ENCODE data around the gene LGR6.
"Not testable (repeated sequence)": the region's sequence is repeated elsewhere in the genome, so short reads cannot be mapped to it uniquely, and the experiment has no call there.

Gene LGR6

DNA sequence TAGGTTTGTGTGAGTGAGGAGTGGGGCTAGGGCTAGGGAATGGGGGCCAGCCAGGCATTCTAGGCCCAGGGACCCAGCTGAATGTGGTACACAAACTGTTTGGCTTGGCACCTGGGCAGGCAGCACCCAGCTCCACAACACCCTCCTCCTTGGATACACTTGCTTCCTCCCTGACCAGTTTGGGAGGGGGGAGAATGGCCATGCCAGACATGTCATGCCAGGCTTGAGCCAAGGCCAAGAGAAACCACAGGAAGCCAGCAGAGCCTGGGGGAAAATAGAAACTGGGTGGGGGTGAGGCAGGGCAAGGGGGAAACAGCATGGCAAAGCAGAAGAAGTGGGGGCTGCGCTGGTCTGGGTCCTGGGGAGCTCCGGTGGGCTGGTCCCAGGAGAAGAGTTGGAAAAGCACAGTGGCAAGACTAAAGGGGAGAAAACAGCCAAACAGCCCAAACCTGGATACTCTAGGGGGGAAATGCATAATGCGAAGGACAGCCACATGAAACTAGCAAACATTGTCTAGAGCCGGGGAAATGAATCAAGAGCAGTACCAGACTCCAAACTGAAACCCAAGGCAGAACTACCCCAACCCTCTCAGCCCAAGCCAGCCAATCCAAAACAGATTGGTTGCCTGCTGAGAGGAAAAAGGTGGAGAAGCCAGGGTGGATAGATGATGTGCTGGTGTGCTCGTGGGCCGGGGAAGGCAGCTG, 47.9 kb downstream of the LGR6 start:
- DNase-seq, result no peak

DNA sequence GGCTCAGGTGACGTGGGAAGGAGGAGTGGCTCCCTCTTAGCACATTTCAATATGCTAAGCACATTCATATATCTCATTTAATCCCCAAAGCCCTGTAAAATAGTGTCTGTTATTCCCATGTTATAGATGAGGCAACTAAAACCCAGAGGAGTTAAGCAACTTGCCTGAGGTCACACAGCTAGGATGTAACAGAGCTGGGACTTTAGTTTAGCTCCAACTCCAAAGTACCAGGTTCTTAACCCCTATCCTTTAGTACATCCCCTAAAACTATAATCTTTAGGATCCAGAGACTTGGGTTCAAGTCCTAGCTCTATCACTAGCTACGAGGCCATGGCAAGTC, 48.5 kb downstream of the LGR6 start:
- DNase-seq, result no peak

DNA sequence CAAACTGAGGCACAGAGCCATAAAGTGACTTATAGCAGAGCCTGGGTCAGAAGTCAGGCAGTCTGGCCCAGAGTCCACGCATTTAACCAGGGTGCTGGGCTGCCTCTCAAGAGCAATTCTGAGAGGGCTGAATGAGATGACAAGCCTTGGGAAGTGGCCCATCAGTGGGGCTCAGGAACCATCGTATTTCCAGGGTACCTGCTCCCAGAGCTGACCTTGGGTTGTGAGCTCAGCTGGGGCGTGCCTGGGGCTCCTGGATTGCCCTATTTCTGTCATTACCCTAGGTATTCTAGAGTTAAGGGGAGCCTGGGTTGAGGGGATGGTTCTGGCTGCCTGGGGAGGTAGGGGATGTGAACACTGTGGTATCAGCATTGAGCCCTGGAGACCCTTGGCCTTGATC, 49.4 kb downstream of the LGR6 start:
- DNase-seq, result no peak

DNA sequence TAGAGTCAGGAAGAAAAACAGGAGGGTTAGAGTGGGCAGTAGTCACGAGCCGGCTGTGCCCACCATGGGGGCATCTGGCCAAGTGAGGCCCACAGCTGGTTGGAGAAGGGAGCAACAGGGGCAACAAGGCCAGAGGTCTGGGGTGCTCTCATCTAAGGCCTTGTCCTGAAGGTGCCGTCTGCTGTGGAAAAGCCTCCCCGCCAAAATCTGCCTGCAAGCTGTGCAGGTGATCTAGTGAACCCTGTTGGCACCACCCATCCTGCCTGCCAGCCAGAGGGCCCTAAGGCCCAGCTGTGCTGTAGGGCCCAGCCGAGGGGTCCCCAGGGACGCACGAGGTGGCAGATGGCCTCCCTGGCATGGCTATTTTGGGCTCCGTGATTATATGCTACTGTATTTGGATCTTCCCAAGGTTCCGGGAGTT, 51.3 kb downstream of the LGR6 start:
- DNase-seq, result no peak

DNA sequence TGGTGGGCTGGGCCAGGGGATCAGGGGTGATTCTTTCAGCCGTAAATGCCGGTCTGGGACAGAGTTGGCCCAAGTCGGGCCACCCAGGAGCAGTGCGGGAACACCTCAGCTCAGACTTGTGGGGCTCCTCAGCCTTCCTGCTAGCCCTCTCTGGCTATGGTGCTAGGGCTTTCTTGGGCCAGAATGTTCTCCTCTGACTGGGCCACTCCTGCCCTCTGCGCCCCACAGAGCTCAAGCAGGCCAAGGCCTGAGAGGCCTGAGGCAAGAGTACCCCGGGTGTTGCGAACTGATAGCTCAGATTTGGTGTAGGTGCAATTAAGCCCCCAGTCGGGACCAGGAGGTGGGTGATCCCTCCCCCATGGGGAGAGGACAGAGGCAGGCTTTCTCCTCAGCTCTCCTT, 51.8 kb downstream of the LGR6 start:
- DNase-seq, result no peak

DNA sequence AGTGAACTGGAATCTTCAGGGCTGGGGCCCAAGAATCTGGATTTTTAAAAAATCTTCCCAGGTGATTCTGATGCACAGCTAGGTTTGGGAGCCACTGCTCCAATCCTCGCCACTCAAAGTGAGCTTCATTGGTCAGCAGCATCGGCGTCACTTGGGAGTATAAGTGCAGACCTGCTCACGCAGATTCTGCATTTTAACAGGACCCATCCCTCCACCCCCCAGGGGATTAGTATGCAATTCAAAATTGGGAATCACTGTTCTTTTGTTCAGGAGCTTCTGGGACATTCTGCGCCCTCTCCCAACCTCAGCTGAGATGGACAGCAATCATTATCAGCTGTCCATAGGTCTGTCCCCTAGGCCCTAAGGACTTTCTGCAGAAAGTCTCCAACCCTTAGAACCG, 53.5 kb downstream of the LGR6 start:
- no peak for DNase-seq

DNA sequence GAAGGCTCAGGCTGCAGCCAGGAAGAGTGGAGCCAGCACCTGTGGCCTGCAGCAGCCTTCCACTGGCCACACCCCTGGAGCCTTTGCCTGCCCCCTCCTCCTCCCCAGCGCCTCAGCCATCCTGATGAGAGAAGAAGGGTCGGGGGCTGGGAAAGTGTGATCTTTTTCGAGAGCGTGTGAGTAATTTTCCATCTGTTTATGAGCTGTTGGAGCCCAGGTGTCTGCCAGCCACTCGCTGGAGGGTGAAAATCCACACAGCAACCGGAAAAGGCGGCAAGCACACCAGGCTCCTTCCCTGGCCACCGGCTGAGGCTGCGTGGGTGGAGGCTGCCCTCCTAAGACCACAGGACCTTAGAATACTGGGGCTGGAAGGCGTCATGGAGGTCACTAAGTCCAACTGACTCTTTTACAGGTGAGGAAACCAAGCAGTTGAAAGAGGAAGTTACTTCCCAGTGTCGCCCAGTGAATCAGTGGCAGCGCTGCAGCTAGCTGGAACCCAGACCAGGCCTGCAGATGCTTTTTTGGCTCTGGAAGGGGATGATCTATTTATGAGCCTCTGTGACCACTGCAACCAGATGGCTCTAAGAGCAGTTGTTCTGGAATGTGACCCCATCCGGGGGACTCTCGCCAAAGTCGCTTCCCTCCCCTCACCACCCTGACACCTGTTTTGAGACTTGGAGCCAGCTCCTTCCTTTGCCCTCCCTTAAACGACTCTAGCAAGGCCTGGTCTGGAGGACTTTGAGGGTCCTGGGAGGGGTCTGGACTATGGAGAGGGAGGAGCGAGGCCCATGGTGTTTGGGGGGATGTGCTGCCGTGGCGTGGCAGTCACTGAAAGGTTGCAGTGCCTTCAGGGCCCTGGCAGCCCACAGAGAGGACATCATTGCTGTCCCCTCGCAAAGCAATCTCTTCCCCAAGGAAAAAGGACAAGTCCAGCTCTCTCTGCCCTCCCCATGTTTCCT, 54.5 kb downstream of the LGR6 start:
- no peak for DNase-seq

DNA sequence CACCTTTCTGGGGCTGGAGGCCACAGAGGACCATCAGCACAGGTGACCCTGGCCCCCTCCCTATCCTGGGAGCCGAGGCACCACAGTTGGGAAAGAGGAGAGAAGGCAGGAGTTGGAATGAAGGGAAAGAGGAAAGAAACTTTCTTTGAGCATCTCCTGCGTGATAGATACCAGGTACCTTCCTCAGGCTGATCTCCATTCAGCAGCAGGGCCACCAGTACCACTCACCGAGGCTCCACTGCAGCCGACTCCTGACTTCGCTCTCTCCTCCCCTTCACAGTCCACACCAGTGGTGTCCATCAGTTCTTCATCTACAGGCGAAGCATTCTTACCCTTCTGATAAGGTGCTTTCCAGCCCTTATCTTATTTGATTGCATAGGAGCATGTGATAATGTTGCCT, 55.3 kb downstream of the LGR6 start:
- no peak for DNase-seq

DNA sequence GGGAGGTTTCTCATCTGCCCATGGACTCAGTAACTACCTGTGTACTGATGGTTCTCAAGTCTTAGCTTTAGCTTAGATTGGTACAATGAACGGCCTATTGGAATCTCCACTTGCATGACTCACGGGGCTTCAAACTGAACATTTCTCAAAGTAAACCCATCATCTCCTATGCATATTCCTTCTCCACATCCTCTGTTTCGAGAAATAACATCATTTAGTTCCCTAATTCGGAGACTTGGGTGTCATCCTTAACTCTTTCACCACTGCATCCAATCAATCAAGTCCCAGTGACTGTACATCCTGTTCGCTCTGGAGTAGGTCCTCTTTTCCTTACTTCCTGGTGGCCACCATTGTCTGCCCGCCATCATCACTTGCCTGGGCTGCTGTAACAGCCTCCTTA, 55.8 kb downstream of the LGR6 start:
- DNase-seq, result no peak

DNA sequence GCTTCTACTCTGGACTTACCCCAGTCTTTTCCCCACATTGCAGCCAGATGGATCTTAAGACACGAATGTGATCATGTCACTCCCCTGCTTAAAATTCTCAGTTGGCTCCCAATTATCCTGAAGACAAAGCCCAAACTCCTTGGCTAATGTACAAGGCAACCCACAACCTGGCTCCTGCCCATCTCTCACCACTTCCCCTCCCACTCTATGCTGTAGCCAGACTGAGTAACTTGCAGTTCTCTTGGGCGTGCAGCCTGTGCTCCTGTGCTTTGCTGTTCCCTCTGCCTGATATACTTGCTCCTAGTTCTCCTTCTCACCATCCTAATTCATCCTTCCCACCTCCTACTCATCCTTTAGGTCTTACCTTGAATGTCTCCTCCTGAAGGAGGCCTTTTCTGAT, 56.2 kb downstream of the LGR6 start:
- DNase-seq, result no peak

DNA sequence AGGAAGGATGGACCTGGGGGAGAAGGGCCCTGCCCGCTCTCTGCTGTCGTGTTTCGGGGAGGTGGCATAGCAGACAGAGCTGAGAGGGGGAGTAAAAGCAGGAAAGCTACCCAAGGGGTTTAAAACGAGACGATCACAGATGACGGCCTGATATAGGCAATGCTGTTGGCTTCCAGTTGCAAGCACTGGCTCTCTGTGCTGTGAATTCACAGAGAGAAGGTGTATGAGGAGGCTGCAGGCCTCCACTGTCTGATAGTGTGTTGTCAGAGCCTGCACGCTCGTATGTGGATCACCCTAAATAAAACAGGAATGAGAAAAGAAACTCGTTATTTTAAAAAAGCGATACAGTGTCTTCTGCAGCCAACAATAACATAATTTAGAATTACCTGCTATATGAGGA, 57.4 kb downstream of the LGR6 start:
- DNase-seq, result no peak

DNA sequence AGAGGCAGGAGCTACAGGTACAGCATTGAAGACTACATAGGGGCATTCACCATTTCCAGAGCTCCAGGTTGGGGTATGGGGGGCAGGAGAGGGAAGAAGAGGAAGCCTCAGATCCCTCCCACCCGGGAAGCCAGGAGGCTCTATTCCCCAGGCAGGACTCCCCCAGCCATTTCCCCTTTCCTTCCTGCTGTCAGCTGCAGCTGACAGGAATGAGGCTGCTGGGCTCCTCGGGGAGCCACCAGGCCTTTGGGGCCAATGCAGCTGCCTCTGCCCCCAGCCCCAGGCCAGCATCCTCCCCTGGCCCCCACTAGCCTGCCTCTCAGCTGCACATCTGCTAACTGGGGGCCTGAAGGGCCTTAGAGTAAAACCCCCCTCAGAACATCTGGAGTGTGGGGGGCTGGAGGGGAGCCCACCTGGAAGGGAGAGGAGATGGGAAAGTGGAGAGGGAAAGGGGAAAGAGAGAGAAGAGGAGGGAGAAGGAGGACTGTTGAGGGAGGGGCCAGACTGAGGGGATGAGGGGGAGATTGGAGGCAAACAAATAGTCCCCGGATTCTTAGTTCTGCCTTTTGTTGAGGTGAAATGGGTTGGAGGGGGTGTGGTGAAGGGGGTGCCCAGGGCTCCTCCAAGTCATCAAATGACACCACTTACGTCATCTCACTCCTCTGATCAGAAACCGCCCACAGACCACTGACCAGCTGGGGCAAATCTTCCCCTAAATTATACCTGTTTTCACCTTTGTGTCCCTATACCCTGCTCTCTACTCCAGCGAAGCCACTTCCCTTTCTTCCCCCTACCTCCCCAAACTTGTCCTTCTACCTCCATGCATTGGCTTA, 58.0 kb downstream of the LGR6 start:
- DNase-seq, result no peak

DNA sequence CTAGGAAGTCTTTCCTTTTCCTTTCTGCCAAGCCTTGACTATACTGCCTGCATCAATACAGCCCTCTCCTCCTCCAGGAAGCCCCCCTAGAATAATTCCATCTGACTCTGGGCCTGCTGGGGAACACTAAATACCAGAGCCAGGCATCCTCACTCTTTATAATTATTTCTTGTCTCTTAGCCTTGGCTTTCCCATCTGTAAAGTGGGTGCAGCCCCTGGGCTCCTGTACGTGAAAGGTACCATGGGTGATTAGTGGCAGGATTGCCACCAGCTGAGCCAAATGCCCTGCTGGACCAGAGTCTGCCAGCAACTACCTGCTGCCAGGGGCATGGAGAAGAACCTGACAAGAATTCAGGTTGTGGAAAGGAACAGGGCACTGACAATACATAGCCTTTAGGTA, 58.7 kb downstream of the LGR6 start:
- no peak for DNase-seq

DNA sequence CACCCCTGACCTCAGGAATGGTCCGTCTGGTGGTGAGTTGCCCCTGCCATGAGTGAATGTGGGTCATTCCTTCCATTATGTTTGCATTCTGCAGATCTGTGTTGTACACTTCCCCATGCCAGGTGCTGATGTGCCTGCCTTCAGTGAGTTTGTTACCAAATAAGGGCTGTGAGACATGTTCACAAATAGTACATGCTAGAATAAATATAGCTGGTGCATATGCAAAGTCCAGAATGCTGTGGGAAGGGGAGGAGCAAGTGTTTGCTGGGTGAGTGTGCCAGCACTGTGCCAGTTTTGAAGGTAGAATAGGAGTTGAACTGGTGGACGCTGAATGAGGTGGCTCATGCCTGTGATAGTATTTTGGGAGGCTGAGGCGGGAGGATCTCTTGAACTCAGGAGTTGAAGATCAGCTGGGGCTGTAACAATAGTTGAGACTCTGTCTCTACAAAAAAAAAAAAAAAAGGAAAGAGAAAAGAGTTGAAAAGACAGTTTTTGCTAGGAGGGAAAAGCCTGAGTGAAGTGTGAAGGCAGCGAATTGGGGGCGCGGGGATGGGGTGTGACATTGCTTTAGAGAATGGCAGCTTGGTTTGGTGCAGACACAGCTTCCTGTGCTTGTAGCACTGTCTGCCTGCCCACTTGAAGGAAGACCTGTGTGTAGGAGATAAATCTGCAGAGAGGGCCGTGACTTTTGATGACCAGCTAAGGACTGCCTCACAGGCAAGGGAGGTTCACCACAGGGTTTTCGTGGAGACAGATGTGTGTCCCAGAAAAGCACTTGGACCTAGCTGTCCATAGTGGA, 61.1 kb downstream of the LGR6 start:
- DNase-seq, result no peak

DNA sequence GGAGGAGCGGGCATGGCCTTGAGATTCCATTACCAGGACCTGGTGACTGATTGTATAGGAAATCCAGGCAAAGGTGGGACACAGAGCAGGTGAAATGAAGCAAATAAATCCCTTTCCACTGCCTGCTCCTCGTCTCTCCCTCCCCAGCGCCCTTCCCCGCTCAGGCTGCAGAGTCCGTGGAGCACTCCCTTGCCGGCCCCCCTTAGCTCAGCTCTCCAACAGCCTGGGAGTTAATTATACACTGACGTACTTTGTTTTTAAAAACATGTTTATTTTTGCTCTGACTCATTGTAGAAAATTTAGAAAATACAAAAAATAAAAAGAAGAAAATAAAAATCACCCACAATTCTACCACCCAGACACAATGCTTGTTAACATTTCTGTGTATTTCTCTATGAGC, 61.7 kb downstream of the LGR6 start:
- no peak for DNase-seq

DNA sequence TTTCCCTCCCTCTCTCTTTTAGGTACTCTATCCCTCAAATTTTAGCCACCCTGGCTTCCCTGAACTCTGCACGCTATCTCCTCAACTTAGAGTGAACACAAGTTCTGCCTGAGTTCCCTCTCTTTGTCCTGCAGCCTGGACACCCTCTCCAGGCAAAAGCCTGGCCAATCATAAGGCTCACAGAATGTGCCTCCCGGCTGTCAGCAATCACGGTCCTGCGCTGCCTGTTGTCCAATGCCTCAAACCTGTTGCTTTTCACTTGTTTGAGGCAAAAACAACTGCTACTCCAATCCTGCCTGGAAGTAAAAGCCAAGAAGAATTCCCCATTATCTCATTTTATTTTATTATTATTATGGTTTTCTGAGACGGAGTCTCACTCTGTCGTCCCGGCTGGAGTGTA, 66.1 kb downstream of the LGR6 start:
- DNase-seq, result no peak

DNA sequence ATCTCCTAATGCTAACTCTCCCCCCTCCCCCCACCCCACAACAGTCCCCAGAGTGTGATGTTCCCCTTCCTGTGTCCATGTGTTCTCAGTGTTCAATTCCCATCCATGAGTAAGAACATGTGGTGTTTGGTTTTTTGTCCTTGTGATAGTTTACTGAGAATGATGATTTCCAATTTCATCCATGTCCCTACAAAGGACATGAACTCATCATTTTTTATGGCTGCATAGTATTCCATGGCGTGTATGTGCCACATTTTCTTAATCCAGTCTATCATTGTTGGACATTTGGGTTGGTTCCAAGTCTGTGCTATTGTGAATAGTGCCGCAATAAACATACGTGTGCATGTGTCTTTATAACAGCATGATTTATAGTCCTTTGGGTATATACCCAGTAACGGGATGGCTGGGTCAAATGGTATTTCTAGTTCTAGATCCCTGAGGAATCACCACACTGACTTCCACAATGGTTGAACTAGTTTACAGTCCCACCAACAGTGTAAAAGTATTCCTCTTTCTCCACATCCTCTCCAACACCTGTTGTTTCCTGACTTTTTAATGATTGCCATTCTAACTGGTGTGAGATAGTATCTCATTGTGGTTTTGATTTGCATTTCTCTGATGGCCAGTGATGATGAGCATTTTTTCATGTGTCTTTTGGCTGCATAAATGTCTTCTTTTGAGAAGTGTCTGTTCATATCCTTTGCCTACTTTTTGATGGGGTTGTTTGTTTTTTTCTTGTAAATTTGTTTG, 67.8 kb downstream of the LGR6 start:
- not testable (repeated sequence) for DNase-seq

DNA sequence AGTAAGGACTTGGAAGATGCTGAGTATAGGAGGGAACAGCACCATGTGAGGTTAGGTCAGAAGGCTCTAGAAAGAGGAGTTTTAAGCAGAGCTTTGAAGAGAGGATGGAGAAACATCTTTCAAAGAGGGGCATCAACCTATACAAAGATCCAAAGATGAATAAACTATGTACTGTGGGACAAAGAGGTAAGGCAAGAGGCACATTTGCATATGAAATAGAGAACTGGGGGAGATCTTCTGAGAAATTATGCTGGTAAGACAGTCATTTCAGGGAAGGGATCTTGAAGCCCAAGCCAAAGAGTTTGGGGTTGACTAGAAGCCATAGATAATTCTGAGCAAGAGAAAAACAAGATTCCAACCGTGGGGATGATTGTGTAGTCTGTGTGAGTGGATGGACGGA, 70.0 kb downstream of the LGR6 start:
- no peak for DNase-seq

DNA sequence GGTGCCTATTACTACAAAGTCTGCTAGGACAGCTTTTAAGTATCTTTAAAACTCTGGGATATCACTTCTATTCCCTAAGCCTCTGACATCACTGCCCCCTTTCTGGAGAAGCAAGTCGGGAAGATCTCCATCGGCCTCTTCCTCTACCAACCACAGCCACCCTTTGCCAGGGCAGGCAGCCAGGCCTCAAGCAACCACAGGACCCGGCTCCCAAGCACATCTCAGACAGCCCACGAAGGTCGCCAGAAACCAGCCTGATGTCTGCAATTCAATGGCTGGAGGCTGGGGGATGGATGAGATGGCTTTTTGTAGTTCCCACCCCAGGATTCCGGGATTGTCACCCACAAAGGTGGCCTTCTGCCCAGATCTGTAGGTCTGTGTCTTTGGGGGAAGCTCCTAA, 70.7 kb downstream of the LGR6 start:
- DNase-seq, result no peak

DNA sequence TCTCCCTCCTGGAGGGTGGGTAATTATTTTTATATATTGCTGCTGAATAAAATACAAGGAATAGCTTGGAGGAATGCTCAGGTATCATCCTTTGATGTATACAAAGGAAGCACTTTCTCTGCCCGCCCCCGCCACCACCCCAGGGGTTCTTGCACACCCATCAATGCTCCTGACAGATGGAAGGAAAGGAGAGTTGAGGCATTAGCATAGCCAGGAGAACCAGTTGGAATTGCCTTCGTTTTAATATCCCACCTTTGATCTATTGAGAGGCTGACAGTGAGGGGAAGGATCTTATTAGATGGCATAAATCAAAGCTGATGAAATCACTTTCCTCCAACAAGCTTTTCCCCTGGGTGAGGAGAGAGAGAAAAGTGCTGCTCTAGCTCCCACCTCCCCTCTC, 71.1 kb downstream of the LGR6 start:
- no peak for DNase-seq

DNA sequence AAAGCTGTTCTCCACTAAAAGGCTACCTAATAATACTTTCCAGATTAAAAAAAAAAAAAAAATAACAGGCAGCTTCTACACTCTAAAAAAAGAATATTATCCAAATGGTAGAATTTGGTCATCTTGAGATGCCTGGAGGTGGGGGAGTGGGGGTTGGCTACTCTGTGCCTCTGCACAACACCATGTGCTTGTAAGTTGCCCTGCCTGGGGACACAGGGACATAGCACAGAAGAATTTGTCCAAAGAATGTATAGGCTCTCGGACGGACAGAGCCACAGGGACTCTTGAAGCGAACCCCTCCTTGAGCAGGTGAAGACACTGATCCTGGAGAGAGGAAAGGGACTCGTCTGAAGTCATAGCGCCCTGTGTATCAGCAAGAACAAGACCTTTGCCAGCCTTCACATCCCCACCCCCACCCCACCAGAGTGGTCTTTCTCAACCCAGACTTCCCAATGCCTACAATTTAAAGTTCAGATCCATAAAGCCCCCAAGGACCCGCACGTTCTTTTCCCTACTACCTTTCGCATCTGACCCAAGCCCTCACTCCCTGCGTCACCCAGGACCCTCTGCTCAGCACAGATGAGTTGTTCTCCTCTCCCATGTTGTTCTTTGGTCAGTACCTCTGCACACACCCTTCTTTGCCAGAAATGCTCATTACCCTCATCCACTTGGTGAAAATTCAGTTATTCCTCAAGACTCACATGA, 72.6 kb downstream of the LGR6 start:
- no peak for DNase-seq

All from SHP77 (cell line).